ENCODE measurements around the gene IFI27L2. TPM values are rescaled to one million over a fixed set of nuclear protein-coding genes. Genes with fewer than 3 reads are reported as not detected.

Gene IFI27L2
- total and polyA plus RNA-seq, 2 of the 8 experiments (the other 6 are each of a cell fraction or from before 2014, with no cell fraction given) = 14.0 to 69.6 TPM

- TF ChIP-seq RAD21 (IDR thresholded peaks at IDR 0.05 in 1 of 2, conservative IDR thresholded peaks at IDR 0.05 in 1 of 2; ENCODE audit: low read depth in 2 of 2, low read length in 2 of 2) (peak; percentile 74 to 78), KDM1A (IDR thresholded peaks at IDR 0.05; ENCODE audit: borderline replicate concordance, low read length) (no peak)
Measured at GRCh38 chr14:94132285-94132887, 3.0 kb upstream of the IFI27L2 start (continued).
